AG04450 (cell line): ENCODE measurements around the gene CRACDL. TPM values are rescaled to one million over a fixed set of nuclear protein-coding genes. Genes with fewer than 3 reads are reported as not detected.

Experiments
- CTCF ChIA-PET: fragments of 300-600, 350-600 bp; formaldehyde crosslinking; extraction: SDS; loops from one replicate; lab custom pipeline; 2022; ENCODE audit warnings: antibody characterized with exemption, inconsistent platforms; lab: Charles Lee
- POLR2A ChIA-PET: fragments of 350-600 bp; formaldehyde crosslinking; extraction: SDS; loops from one replicate; lab custom pipeline; 2021; ENCODE audit warnings: antibody characterized with exemption, inconsistent platforms; lab: Yijun Ruan, JAX
- DNase-seq: peaks from one replicate; pipeline ENCODE4 v3.0.0-alpha.2; 2011; ENCODE audit warnings: low read depth, low spot score
- H3K27ac ChIP-seq: one replicate; pipeline ENCODE4 v1.5.1; 2012; ENCODE audit warnings: low read depth, low read length, control low read depth
- H3K27me3 ChIP-seq: one replicate; pipeline ENCODE4 v1.6.0; 2012; ENCODE audit warnings: low read length; ENCODE audit not compliant: control insufficient read depth, insufficient read depth
- H3K4me3 ChIP-seq: 2 replicates; pipeline ENCODE4 v1.5.1; 2011; ENCODE audit warnings: mild to moderate bottlenecking, low read depth, low read length, control low read depth
- H3K9me3 ChIP-seq: 2 replicates; pipeline ENCODE4 v1.5.1; 2012; ENCODE audit warnings: low read length; ENCODE audit not compliant: control insufficient read depth, insufficient read depth
- CTCF ChIP-seq: IDR thresholded peaks from 2 replicates; pipeline ENCODE4 v1.5.1; 2011; ENCODE audit warnings: low read depth, low read length, control low read depth, inconsistent platforms
- polyA plus RNA-seq: library from polyadenylated mRNA; depleted of rRNA; stranded (reverse); fragments of >200 nt; gene quantifications from 2 replicates; pipeline ENCODE4 v1.2.3, GENCODE V29; 2011

CRACDL gene
- polyA plus RNA-seq, 1 experiment, result not detected

- Histone ChIP-seq H3K27me3 (no peaks in the 10 kb centered on the region), H3K4me3 (no peak overlapping the region), H3K9me3 (no peaks in the 10 kb centered on the region), H3K27ac (peak overlapping the region; percentile 75)
- DNase-seq, result no peak
- POLR2A ChIA-PET, result no interaction called here
- TF ChIP-seq CTCF, result no peak
- CTCF ChIA-PET, result no interaction called here
Observed at GRCh38 chr2:98908931-98909316, 27.1 kb downstream of the CRACDL start.

DNA sequence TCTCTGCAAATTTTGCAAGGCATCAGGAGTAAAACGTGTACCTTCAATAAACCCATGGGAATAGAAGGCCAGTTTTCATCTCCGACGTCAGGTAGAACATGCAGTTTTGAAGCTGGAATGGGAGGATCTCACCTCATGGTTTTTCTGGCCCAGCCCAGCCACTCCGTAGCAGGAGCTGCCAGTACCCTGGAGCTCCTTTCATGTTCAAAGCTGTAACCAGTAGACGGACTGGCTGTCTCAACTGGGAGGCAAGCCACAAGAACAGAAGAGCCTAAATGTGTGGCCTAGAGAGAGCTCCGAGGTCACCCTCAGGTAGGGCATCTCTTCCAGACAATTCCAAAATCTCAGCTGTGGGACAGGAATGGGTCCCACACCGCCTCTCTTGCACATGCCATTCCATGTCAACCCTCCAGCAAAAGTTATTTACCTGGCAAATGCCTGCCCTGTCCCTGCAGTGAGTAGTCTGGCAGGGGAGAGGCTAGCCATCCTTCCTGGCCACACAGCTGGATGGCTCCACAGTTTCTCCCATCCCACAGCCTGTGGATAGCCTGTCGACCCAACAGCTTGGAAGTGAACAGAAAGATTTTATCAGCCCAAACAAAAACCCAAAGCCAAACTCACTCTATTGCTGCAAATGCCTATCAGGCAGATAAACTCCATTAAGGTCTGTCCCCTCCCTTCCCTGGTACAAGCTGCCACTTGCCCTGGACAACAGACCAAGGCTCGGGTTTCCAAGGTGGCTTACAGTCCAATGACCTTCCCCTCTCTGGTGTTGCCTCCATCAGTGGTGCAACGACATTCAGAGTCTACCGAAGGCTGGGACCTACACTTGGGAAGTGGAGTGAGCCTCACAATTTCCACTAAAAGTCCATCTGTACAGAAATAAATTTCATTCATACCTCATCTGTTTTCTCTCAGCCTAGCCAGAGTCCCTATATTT is 27.8 kb downstream of the CRACDL start:
- Histone ChIP-seq H3K27me3 (no peaks in the 10 kb centered on the region), H3K4me3 (no peak overlapping the region), H3K9me3 (no peaks in the 10 kb centered on the region), H3K27ac (peak overlapping the region; percentile 11)
- no peak for DNase-seq
- POLR2A ChIA-PET, result no interaction called here
- TF ChIP-seq CTCF, result no peak
- CTCF ChIA-PET, result no interaction called here

- CTCF ChIA-PET, result no interaction called here
- Histone ChIP-seq H3K9me3 (no peaks in the 10 kb centered on the region), H3K27ac (no peak overlapping the region), H3K27me3 (no peaks in the 10 kb centered on the region), H3K4me3 (no peak overlapping the region)
- POLR2A ChIA-PET, result no interaction called here
- DNase-seq, result no peak
- no peak for TF ChIP-seq CTCF
Observed at GRCh38 chr2:98907385-98907784, 28.6 kb downstream of the CRACDL start.

DNA sequence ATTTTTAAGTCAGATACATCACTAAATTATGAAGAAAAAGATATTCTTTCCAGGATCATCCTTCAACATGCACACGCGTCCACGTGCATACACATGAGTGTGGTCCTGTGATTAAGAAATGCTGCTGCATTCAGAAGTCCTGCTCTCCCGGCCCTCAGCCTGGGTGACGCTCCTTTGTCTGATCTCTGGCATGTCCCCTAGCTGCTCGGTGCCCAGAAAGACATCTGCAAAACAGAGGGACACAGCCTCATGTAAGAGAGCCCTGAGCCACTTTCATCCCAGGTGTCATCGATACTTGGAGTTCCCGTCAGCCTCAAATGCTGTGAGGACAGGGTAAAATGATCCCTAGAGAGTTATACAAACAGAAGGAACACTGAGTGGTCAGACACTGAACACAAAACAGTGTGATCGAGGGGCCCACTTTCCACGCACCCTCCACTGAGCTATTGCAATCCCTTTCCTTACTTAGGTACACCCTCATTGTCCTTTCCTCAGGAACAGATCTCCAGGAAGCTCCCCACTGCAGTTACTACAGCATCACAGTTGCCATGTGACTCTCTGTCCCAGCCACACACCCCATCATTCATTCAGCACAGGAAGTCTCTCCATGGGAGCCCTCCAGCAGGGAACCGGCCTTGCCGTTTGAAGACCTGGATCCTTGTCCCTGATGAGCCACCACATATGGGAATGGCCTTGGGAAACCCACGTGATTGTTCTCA is 32.1 kb downstream of the CRACDL start:
- DNase-seq, result no peak
- CTCF ChIA-PET, result no interaction called here
- no peak for TF ChIP-seq CTCF
- Histone ChIP-seq H3K27me3 (no peaks in the 10 kb centered on the region), H3K9me3 (no peaks in the 10 kb centered on the region), H3K4me3 (no peak overlapping the region), H3K27ac (no peak overlapping the region)
- POLR2A ChIA-PET, result no interaction called here

- TF ChIP-seq CTCF, result no peak
- ChIA-PET POLR2A (no interaction called here), CTCF (no interaction called here)
- DNase-seq, result no peak
- Histone ChIP-seq H3K4me3 (no peak overlapping the region), H3K27ac (no peak overlapping the region), H3K27me3 (peaks cover 2% of the 10 kb centered on the region), H3K9me3 (no peaks in the 10 kb centered on the region)
Observed at GRCh38 chr2:98903064-98903355, 33.0 kb downstream of the CRACDL start.
